AML-193 (cell line): ENCODE data around the gene USP6.
"Not testable (repeated sequence)": the region's sequence is repeated elsewhere in the genome, so short reads cannot be mapped to it uniquely, and the experiment has no call there.

Experiments used
- DNase-seq, 2 experiments: peaks; one replicate each; lab custom pipeline; 2025; lab: John Stamatoyannopoulos, UW

USP6 gene

DNA sequence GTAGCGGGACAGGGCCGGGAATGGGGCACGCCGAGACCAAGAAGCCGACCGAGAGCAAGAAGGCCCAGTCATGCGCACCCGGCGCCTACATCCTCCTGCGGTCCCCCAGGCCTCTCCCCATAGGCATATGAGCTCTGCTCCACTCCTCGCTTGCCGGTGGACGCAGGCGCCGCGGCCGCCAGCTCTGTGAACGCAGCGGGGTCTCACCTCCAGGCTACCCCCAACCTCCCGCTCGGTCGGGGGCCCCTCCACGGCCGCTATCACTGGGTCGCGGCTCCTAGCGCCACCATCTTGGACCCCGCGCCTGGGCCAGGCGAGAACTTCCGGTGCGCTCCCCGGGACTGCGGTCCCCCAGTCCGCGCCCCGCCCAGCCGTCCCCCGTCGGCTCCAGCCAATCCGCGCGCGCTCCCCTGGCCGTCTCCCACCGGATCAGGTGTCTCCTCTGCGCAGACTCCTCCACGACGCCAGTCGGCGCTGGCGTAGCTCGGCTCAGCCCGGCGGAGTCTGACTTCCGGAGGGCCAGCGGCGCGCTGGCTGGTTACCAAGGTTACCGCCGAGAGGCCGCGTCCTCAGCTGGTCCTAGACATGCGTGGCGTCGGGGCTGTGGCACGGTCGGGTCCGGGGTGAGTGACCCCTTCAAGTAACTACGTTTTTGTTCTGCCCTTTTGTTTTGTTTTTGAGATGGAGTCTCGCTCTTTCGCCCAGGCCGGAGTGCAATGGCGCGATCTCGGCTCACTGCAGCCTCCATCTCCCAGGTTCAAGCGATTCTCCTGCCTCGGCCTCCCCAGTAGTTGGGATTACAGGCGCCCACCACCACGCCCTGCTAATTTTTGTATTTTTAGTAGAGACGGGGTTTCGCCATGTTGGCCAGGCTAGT, 75.9 kb downstream of the USP6 start, which contains the start of gene ZNF594:
TSS of gene ZNF594 (minus strand) at position 328 of the 877 bp plus-strand sequence. CDS start 7,612 bp downstream, outside the sequence.
- DNase-seq, result peak; percentile 57 to 59

DNA sequence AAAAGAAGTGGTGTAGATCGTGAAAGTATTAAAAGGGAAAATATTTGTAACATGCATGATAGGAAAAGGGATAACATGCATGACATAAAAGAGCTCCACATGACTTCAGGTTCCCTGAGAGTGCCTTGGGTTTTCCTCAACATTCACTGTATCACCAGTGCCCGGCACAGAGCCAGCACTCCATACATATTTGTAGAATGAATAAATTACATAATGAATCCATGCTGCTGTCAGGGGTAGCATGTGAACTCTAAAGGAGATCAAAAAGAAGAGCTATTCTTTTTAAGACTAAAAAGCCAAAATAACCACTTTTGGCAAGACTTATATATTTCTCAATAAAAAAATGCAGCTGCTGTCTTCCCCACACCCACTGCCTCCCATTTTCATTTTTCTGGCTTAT, 78.5 kb downstream of the USP6 start:
- no peak for DNase-seq

DNA sequence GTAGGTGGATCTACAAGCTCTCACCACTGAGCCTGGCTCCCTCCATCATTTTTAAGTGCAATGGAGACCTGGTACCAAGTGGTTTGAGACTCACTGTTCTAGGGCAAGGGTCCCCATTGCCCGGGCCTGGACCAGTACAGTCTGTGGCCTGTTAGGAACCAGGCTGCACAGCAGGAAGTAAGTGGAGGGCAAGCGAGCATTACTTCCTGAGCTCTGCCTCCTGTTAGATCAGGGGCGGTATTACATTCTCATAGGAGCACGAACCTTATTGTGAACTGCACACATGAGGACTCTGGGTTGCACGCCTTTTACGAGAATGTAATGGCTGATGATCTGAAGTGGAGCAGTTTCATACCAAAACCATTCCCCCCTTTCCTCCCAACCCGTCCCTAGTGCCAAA, 82.6 kb downstream of the USP6 start:
- no peak for DNase-seq

DNA sequence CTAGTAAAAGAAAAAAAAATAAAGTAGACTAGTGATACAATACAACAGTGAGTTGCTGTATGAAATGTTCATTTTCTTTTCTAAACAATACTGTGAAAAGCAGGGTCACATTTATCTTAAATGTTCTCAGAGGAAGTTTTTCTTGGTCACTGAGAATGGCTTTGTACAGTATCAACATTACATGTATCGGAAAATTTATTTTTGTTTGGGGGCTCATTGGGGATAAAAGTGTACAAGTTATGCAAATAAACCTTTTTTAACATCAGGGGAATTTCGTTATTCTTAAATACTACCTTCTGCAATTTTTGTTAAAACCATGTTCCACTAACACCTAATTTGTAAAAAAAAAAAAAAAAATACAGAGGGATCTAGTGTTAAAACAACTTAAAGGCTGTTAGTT, 84.5 kb downstream of the USP6 start:
- no peak for DNase-seq

DNA sequence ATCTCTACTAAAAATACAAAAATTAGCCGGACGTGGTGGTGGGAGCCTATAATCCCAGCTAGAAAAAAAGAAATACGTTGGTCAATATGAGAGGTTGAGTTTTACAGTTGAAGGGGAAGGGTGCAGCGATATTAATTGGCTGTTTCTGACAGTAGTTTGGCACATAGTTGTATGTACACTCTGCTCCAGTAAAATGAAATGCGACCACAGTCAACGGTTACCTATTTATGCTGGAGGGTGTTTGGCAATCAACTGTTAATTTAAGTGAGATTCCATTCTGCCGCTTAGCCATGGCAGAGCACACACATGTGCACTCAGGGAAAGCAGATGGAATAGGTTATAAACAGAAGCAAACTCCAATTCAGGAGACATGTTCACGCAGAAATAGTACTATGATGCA, 85.2 kb downstream of the USP6 start:
- DNase-seq, result no peak

DNA sequence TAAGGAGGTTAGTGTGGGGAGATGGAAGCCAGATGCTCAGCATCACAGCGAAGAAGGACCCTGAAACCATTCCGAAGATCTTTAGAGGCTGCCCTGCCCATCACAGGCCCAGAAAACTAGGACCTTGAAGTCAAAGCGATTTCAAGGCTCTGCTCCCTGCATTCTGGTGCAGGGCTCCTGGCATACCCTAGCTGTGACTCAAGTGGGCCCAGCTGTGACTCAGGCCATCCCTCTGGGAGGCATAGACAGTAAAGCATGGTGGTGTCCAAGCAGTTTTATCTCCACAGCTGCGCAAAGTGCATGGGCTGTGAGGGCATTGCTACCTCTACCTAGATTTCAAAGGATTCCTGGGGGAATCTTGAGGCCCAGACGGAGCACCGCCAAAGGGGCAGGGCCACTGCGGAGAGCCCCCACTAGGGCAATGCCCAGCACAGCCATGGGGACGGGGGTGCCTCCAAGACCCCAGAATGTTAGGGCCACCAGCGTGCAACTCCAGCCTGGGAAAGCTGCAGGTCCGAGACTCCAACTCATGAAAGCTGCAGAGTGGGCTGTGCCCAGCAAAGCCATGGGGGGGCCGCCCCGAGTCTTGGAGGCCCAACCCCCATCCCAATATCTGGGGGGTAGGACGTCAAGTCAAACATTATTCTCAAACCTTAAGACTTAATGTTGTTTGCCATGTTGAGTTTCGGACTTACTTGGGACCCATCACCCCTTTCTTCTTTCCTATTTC, 87.5 kb downstream of the USP6 start:
- DNase-seq, result no peak

DNA sequence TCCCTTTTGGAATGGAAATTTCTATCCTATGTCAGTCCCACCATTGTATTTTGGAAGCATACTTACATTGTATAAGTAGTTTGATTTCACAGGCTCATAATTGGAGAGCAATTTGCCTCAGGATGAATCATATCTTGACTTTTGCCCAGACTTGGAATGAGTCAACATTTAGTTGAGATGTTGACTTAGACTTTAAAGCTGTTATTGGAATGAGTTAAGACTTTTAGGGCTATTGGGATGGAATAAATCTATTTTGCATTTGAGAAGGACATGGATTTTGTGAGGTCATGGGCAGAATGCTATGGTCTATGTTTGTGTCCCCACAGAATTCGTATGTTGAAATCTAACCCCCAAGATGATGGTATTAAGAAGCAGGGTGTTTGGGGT, 88.1 kb downstream of the USP6 start:
- no peak for DNase-seq

DNA sequence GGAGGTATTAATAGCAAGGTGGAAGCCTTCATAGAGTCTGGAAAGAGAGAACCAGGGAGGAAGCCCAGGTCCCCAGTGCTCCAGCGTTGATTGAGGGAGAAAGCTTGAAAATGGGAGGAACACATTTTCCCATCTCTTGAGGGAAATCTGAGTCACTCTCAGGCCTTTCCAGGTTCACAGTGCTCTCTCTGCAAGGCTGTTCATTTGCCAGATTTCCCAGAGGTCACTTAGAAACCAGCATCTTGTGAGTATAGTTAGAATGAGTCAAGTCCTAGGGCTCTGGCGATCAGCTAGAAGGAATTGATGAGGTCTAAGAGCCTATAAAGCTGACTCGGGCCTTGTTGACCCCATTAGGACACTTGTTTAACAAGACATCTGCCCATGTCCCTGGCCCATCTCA, 93.6 kb downstream of the USP6 start:
- DNase-seq, result no peak

DNA sequence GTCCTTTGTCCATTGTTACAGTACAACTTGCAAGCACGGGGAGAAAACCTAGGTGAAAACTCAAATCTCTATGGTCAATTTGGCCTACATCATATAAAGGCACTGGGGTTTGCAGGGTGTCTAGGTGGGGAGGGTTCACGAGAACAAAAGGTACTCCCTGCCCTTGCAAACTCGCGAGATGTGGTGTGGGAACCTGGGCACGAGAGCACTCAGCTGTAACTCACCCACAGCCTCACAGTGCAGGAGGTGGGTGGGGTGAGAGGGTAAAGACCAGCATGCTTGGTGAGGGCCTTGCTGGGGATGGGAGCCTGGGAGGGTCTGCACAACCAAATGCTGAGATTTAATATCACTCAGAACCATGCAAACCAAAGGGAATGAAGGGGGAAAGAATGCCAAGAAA, 94.3 kb downstream of the USP6 start:
- no peak for DNase-seq

DNA sequence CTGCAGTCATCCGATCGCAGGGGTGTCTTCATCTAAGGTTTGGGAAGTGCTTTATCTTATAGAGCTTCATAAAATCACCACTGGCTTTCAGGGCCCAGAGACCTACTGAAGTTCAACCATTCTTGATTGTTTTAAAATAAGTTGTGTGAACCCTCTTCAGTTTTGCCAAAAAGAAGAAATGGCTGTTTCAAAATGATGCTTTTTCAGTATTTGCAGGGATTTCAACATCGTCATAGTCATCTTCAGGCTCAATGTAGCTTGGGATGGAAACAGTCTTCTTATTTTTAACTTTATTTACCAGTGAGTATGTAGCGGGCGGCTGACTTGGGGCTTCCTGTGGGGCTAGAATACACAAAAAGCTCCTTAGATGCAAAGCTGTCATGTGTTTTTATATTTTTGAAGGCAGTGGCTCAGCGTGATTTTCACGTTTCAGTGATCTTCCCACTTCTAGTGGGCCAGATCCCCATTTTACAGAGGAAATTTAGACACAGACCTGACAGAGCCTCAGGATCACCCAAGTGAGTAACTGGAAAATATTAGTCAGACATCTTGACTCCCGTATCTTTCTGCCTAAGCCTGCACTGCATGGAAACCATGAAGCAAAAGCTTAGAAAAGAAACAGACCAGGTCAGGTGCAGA, 94.9 kb downstream of the USP6 start:
- DNase-seq, result no peak

DNA sequence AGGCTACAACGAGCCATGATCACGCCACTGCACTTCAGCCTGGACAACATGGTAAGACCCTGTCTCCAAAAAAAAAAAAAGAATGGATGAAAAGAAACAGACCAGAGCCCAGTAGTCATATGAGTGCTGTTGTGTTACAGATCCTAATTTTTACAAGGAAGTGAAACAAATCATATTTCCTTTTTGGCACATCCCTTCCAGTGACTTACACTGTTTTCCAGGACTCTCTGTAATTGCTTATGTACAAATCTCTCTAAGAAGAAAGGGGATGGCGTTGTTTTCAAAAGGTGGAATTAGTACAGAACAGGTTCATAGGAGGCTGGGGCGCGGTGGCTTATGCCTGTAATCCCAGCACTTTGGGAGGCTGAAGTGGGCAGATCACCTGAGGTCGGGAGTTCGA, 95.6 kb downstream of the USP6 start:
- DNase-seq, result no peak

DNA sequence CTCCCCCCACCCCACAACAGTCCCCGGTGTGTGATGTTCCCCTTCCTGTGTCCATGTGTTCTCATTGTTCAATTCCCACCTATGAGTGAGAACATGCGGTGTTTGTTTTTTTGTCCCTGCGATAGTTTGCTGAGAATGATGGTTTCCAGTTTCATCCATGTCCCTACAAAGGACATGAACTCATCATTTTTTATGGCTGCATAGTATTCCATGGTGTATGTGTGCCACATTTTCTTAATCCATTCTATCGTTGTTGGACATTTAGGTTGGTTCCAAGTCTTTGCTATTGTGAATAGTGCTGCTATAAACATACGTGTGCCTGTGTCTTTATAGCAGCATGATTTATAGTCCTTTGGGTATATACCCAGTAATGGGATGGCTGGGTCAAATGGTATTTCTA, 101.7 kb downstream of the USP6 start:
- not testable (repeated sequence) for DNase-seq

DNA sequence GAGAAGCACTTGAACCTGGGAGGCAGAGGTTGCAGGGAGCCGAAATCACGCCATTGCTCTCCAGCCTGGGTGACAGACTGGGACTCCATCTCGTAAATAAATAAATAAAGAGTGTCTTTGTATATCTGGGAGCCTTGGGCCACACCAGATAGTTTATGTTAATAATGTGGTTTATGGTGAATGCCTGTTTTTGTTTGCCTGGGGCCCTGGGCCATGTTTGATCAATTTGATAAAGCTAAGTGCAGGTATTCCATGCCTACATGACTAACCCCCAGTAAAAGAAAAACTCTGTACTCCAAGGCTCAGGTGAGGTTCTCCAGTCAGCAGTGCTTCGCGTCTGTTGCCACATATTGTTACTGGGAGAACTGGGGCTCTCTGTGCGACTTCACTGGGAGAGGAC, 103.7 kb downstream of the USP6 start:
- no peak for DNase-seq

DNA sequence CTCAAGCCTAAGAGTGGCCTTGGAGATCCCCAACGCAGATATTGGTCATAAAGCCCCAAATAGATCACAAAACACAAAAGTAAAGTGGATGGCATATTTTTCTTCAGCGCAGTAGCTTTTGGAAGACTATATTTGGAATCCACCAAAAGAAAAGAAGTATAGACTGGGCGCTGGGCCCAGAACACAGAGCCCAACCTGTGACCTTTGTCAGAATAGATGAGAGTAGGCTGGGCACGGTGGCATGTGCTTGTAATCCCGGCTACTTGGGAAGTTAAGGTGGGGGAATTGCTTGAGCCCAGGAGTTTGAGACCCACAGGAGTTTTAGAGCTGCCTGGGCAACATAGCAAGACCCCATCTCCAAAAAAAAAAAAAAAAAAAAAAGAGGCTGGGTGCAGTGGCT, 104.2 kb downstream of the USP6 start:
- no peak for DNase-seq

DNA sequence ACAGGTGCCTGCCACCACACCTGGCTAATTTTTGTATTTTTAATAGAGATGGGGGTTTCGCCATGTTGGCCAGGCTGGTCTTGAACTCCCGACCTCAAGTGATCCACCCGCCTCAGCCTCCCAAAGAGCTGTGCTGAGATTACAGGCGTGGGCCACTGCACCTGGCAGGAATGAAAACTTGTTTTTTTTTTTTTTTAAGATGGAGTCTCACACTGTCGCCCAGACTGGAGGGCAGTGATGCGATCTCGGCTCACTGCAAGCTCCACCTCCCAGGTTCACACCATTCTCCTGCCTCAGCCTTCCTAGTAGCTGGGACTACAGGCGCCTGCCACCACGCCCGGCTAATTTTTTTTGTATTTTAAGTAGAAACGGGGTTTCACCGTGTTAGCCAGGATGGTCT, 106.1 kb downstream of the USP6 start:
- not testable (repeated sequence) for DNase-seq
